SK-N-SH (cell line): ENCODE results near the gene NTRK3.

Experiments
- CHD2 ChIP-seq: fragments of 150-350 bp; IDR thresholded peaks from 2 replicates; pipeline ENCODE4 v1.6.1; 2018; ENCODE audit warnings: low read length; ENCODE audit not compliant: partially characterized antibody
- JUND ChIP-seq: IDR thresholded peaks from 2 replicates; pipeline ENCODE4 v1.4.0; 2012
- MXI1 ChIP-seq: IDR thresholded peaks from 2 replicates; pipeline ENCODE4 v1.6.1; 2012; ENCODE audit warnings: mild to moderate bottlenecking, low read depth, low read length, improper control_type of control experiment
- POLR2AphosphoS5 ChIP-seq: IDR thresholded peaks from 2 replicates; pipeline ENCODE4 v1.6.1; 2012; ENCODE audit warnings: low read depth, low read length
- RAD21 ChIP-seq: IDR thresholded peaks from 2 replicates; pipeline ENCODE4 v1.6.1; 2012; ENCODE audit warnings: mild to moderate bottlenecking, low read length
- RFX5 ChIP-seq: IDR thresholded peaks from 2 replicates; pipeline ENCODE4 v1.6.1; 2012; ENCODE audit warnings: mild to moderate bottlenecking, improper control_type of control experiment, low read length
- RXRA ChIP-seq: IDR thresholded peaks from 2 replicates; pipeline ENCODE4 v1.4.0; 2012; ENCODE audit warnings: low read depth, mild to moderate bottlenecking, borderline replicate concordance
- SIN3A ChIP-seq: IDR thresholded peaks from 2 replicates; pipeline ENCODE4 v1.6.1; 2012; ENCODE audit warnings: low read depth, mild to moderate bottlenecking, low read length, moderate library complexity, borderline replicate concordance
- SMC3 ChIP-seq: IDR thresholded peaks from 2 replicates; pipeline ENCODE4 v1.6.1; 2012; ENCODE audit warnings: low read depth, low read length, improper control_type of control experiment
- YY1 ChIP-seq: IDR thresholded peaks from 2 replicates; pipeline ENCODE4 v1.4.0; 2012; ENCODE audit warnings: low read depth, mild to moderate bottlenecking
- TF ChIP-seq, protein P1 (sequence below): fragments of 200-600 bp; sonication (generic); IDR thresholded peaks from 2 replicates; pipeline ENCODE4 v1.6.1; 2017; ENCODE audit warnings: antibody characterized with exemption, mild to moderate bottlenecking, moderate library complexity
- TF ChIP-seq, protein P2 (sequence below): IDR thresholded peaks from 2 replicates; pipeline ENCODE4; 2012
- TF ChIP-seq, protein P3 (sequence below): fragments of 150-350 bp; IDR thresholded peaks from 2 replicates; pipeline ENCODE4 v1.6.1; 2017; ENCODE audit warnings: antibody characterized with exemption, low read length, low read depth, borderline replicate concordance

DNA sequence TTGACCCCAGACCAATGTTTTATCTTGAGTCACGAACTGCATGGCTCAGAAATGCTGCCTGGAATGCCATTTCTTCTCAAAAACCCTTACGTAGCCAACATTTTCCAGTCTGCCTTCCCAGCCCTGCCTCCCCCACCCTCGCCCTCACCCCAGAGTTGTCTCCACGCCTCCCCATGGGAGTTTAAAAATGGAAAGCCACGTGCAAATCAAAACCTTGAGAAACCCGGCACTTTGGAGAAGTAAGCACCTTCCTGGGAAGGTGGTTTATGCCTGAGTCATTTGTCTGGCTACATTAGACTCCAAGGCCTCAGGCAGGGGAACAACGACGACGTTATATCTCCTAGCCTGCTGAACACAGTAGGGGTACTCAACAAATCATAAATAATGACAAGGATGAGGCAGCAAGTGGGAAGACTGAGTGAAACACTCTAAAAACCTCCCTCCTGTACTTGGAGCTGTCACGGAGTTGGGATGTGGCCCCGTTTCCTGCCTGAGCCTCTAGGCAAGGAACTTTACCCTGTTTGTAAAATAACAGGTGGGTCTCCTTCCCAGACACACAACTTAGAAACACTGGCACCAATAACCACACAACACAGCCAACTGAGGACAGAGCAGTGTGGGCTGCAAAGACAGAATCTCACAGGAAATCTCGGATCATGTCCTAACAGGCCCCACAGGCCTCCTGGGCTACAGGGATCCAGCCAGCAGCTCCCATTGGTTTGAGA, 179.1 kb downstream of the NTRK3 start:
- TF ChIP-seq JUND (no peak), SIN3A (no peak), RFX5 (no peak), RXRA (no peak), POLR2AphosphoS5 (no peak), SMC3 (no peak), RAD21 (no peak), MXI1 (no peak), CHD2 (no peak), YY1 (no peak)
- TF ChIP-seq, protein P1, sequence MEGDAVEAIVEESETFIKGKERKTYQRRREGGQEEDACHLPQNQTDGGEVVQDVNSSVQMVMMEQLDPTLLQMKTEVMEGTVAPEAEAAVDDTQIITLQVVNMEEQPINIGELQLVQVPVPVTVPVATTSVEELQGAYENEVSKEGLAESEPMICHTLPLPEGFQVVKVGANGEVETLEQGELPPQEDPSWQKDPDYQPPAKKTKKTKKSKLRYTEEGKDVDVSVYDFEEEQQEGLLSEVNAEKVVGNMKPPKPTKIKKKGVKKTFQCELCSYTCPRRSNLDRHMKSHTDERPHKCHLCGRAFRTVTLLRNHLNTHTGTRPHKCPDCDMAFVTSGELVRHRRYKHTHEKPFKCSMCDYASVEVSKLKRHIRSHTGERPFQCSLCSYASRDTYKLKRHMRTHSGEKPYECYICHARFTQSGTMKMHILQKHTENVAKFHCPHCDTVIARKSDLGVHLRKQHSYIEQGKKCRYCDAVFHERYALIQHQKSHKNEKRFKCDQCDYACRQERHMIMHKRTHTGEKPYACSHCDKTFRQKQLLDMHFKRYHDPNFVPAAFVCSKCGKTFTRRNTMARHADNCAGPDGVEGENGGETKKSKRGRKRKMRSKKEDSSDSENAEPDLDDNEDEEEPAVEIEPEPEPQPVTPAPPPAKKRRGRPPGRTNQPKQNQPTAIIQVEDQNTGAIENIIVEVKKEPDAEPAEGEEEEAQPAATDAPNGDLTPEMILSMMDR, result no peak
- TF ChIP-seq, protein P2, sequence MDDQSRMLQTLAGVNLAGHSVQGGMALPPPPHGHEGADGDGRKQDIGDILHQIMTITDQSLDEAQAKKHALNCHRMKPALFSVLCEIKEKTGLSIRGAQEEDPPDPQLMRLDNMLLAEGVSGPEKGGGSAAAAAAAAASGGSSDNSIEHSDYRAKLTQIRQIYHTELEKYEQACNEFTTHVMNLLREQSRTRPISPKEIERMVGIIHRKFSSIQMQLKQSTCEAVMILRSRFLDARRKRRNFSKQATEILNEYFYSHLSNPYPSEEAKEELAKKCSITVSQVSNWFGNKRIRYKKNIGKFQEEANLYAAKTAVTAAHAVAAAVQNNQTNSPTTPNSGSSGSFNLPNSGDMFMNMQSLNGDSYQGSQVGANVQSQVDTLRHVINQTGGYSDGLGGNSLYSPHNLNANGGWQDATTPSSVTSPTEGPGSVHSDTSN, result no peak
- TF ChIP-seq, protein P3, sequence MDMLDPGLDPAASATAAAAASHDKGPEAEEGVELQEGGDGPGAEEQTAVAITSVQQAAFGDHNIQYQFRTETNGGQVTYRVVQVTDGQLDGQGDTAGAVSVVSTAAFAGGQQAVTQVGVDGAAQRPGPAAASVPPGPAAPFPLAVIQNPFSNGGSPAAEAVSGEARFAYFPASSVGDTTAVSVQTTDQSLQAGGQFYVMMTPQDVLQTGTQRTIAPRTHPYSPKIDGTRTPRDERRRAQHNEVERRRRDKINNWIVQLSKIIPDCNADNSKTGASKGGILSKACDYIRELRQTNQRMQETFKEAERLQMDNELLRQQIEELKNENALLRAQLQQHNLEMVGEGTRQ, result no peak
